Ishikawa (cell line): ENCODE data around the gene P2RX6.

Experiments used
- CEBPB ChIP-seq: IDR thresholded peaks from 2 replicates; pipeline ENCODE4 v1.6.1; 2012
- CREB1 ChIP-seq: IDR thresholded peaks from 2 replicates; pipeline ENCODE4 v1.6.1; 2012; ENCODE audit warnings: low read depth
- EGR1 ChIP-seq: IDR thresholded peaks from 2 replicates; pipeline ENCODE4 v1.6.1; 2012
- EP300 ChIP-seq: IDR thresholded peaks from 2 replicates; pipeline ENCODE4 v1.6.1; 2012; ENCODE audit warnings: borderline replicate concordance
- FOXM1 ChIP-seq: IDR thresholded peaks from 2 replicates; pipeline ENCODE4 v1.6.1; 2012; ENCODE audit warnings: low read depth, borderline replicate concordance
- MAX ChIP-seq: IDR thresholded peaks from 2 replicates; pipeline ENCODE4 v1.6.1; 2012
- NFIC ChIP-seq: IDR thresholded peaks from 2 replicates; pipeline ENCODE4 v1.6.1; 2012
- RAD21 ChIP-seq: IDR thresholded peaks from 2 replicates; pipeline ENCODE4 v1.6.1; 2012; ENCODE audit warnings: low read depth
- REST ChIP-seq: IDR thresholded peaks from 2 replicates; pipeline ENCODE4 v1.6.1; 2012; ENCODE audit warnings: low read depth, mild to moderate bottlenecking
- TAF1 ChIP-seq: IDR thresholded peaks from 2 replicates; pipeline ENCODE4 v1.6.1; 2012; ENCODE audit warnings: low read depth, mild to moderate bottlenecking
- TCF12 ChIP-seq: IDR thresholded peaks from 2 replicates; pipeline ENCODE4 v1.6.1; 2012; ENCODE audit warnings: low read depth
- TEAD4 ChIP-seq: IDR thresholded peaks from 2 replicates; pipeline ENCODE4 v1.6.1; 2012
- USF1 ChIP-seq: IDR thresholded peaks from 2 replicates; pipeline ENCODE4 v1.6.1; 2012
- YY1 ChIP-seq: IDR thresholded peaks from 2 replicates; pipeline ENCODE4 v1.6.1; 2012; ENCODE audit warnings: low read depth
- ZBTB7A ChIP-seq: IDR thresholded peaks from 2 replicates; pipeline ENCODE4 v1.6.1; 2012; ENCODE audit warnings: low read depth

Gene P2RX6

GRCh38 chr22:20980523-20980922, 34.4 kb upstream of the P2RX6 start:
- TF ChIP-seq YY1 (no peak), REST (no peak), NFIC (no peak), EP300 (no peak), CEBPB (no peak), FOXM1 (no peak), RAD21 (no peak)

- TF ChIP-seq TAF1, result no peak
- TF ChIP-seq TCF12, result no peak
- no peak for TF ChIP-seq TEAD4
- TF ChIP-seq NFIC, result no peak
- no peak for TF ChIP-seq CEBPB
- no peak for TF ChIP-seq CREB1
- no peak for TF ChIP-seq EGR1
- TF ChIP-seq USF1, result no peak
- TF ChIP-seq MAX, result no peak
Observed at GRCh38 chr22:20980938-20981722, 33.8 kb upstream of the P2RX6 start.

- no peak for TF ChIP-seq TEAD4
- TF ChIP-seq EP300, result peak; percentile 23; the same call in 1 of the 2 replicates
- TF ChIP-seq TCF12, result peak; percentile 72
- peak; percentile 95 for TF ChIP-seq TAF1
- TF ChIP-seq USF1, result no peak
- TF ChIP-seq EGR1, result peak; percentile 43; the same call in 1 of the 2 replicates
- TF ChIP-seq REST, result no peak
- TF ChIP-seq RAD21, result 0 out of 2 replicates have a peak, but pooled peaks have one; percentile 18
- peak; percentile 42; the same call in 1 of the 2 replicates for TF ChIP-seq YY1
- no peak; the same call in 1 of the 2 replicates for TF ChIP-seq ZBTB7A
- peak; percentile 89 for TF ChIP-seq MAX
Observed at GRCh38 chr22:20981787-20982562, 33.0 kb upstream of the P2RX6 start, which contains the start of gene LZTR1. LZTR1 (plus strand) TSS chr22:20982297; CDS start chr22:20982372, 75 bp downstream.

- TF ChIP-seq USF1 (no peak), NFIC (no peak), REST (no peak), EP300 (no peak), TEAD4 (no peak), EGR1 (no peak), MAX (no peak), TCF12 (no peak), RAD21 (no peak), TAF1 (no peak), CREB1 (no peak), FOXM1 (no peak), ZBTB7A (no peak), YY1 (no peak), CEBPB (no peak)
Observed at GRCh38 chr22:20982563-20982882, 32.4 kb upstream of the P2RX6 start.
